Trophoblast cell (in vitro differentiated cells and primary cell): ENCODE measurements around the gene IFT27.

ENCODE experiments used
- DNase-seq, 2 donors: peaks; one replicate each; pipeline ENCODE4 v3.0.0-alpha.2; 2016
- H2AFZ ChIP-seq: 2 replicates; pipeline ENCODE4 v1.6.1; 2013; ENCODE audit warnings: low read length, moderate library complexity, mild to moderate bottlenecking; ENCODE audit not compliant: insufficient read depth, poor library complexity
- H2AK5ac ChIP-seq: 2 replicates; pipeline ENCODE4 v1.6.1; 2013; ENCODE audit warnings: mild to moderate bottlenecking, low read length
- H2BK120ac ChIP-seq: 2 replicates; pipeline ENCODE4 v1.6.1; 2013; ENCODE audit warnings: low read length, mild to moderate bottlenecking, moderate library complexity; ENCODE audit not compliant: insufficient read depth, poor library complexity
- H2BK12ac ChIP-seq: 2 replicates; pipeline ENCODE4 v1.6.1; 2013; ENCODE audit warnings: mild to moderate bottlenecking, low read length, moderate library complexity
- H2BK5ac ChIP-seq: 2 replicates; pipeline ENCODE4 v1.6.1; 2013; ENCODE audit warnings: low read length, low read depth, moderate library complexity, mild to moderate bottlenecking; ENCODE audit not compliant: poor library complexity
- H3K14ac ChIP-seq: 2 replicates; pipeline ENCODE4 v1.6.1; 2013; ENCODE audit warnings: mild to moderate bottlenecking, low read length
- H3K18ac ChIP-seq: 2 replicates; pipeline ENCODE4 v1.6.1; 2013; ENCODE audit warnings: mild to moderate bottlenecking, low read length
- H3K23ac ChIP-seq: 2 replicates; pipeline ENCODE4 v1.6.1; 2013; ENCODE audit warnings: low read length
- H3K27ac ChIP-seq: 2 replicates; pipeline ENCODE4 v1.5.1; 2013; ENCODE audit warnings: low read depth, mild to moderate bottlenecking, inconsistent platforms, low read length, moderate library complexity
- H3K27me3 ChIP-seq: 2 replicates; pipeline ENCODE4 v1.6.1; 2013; ENCODE audit warnings: inconsistent platforms, mild to moderate bottlenecking, low read length, moderate library complexity; ENCODE audit not compliant: insufficient read depth
- H3K36me3 ChIP-seq, 2 experiments: 1 replicate in 1 of 2; 2 replicates in 1 of 2; pipeline ENCODE4 v1.6.1; 2013; ENCODE audit warnings: low read length in 2 of 2, mild to moderate bottlenecking in 2 of 2, moderate library complexity in 1 of 2; ENCODE audit not compliant: insufficient read depth in 2 of 2, control insufficient read depth in 1 of 2
- H3K4ac ChIP-seq: 2 replicates; pipeline ENCODE4 v1.6.1; 2013; ENCODE audit warnings: low read depth, mild to moderate bottlenecking, low read length, moderate library complexity
- H3K4me1 ChIP-seq, 2 experiments: 1 replicate in 1 of 2; 2 replicates in 1 of 2; pipeline ENCODE4 v1.6.1; 2013; ENCODE audit warnings: low read length in 2 of 2, mild to moderate bottlenecking in 2 of 2, moderate library complexity in 1 of 2; ENCODE audit not compliant: insufficient read depth in 2 of 2, control insufficient read depth in 1 of 2
- H3K4me2 ChIP-seq: 2 replicates; pipeline ENCODE4 v1.6.1; 2013; ENCODE audit warnings: inconsistent platforms, mild to moderate bottlenecking, low read length, moderate library complexity
- H3K4me3 ChIP-seq: 2 replicates; pipeline ENCODE4 v1.5.1; 2013; ENCODE audit warnings: mild to moderate bottlenecking, low read depth, low read length, inconsistent platforms
- H3K79me1 ChIP-seq: one replicate; pipeline ENCODE4 v1.6.1; 2013; ENCODE audit warnings: low read length
- H3K79me2 ChIP-seq: 2 replicates; pipeline ENCODE4 v1.6.1; 2013; ENCODE audit warnings: low read length, mild to moderate bottlenecking; ENCODE audit not compliant: control insufficient read depth, insufficient read depth, poor library complexity
- H3K9ac ChIP-seq: 2 replicates; pipeline ENCODE4 v1.6.1; 2013; ENCODE audit warnings: mild to moderate bottlenecking, low read length
- H3K9me3 ChIP-seq: 2 replicates; pipeline ENCODE4 v1.6.1; 2013; ENCODE audit warnings: low read depth, mild to moderate bottlenecking, control low read depth, inconsistent platforms, low read length; ENCODE audit not compliant: insufficient read depth
- H4K12ac ChIP-seq: 2 replicates; pipeline ENCODE4 v1.6.1; 2013; ENCODE audit warnings: low read depth, mild to moderate bottlenecking, low read length, moderate library complexity
- H4K8ac ChIP-seq: 2 replicates; pipeline ENCODE4 v1.6.1; 2013; ENCODE audit warnings: low read depth, mild to moderate bottlenecking, low read length, moderate library complexity
- H4K91ac ChIP-seq: one replicate; pipeline ENCODE4 v1.6.1; 2013; ENCODE audit warnings: low read depth, mild to moderate bottlenecking, low read length, moderate library complexity
- WGBS: extraction: QIAGEN DNeasy Blood & Tissue Kit; methylation state at CpG from one replicate; pipeline ENCODE4 v1.1.7; 2013; ENCODE audit warnings: missing lambda C conversion rate; ENCODE audit not compliant: insufficient read length, insufficient coverage; ENCODE audit errors: extremely low coverage; 5-methylcytosine and 5-hydroxymethylcytosine counted together

Gene IFT27

GRCh38 chr22:36767035-36767775 lies 8.7 kb downstream of the IFT27 start:
- Histone ChIP-seq H2AK5ac (no peak overlapping the region), H3K23ac (no peak overlapping the region), H3K9me3 (peaks cover 2% of the 10 kb centered on the region), H2BK5ac (no peak overlapping the region), H3K9ac (no peak overlapping the region), H3K14ac (no peak overlapping the region), H3K4me2 (no peak overlapping the region), H3K79me1 (no peaks in the 10 kb centered on the region), H2AFZ (no peak overlapping the region), H3K79me2 (no peaks in the 10 kb centered on the region), H3K27ac (no peak overlapping the region), H3K4me3 (no peak overlapping the region), H4K91ac (no peak overlapping the region), H3K4me1 (no peaks in the 10 kb centered on the region), H3K36me3 (peaks cover 16 to 32% of the 10 kb centered on the region in 2 experiments), H2BK12ac (no peak overlapping the region), H4K8ac (no peak overlapping the region), H3K18ac (no peak overlapping the region), H4K12ac (no peak overlapping the region), H3K27me3 (no peaks in the 10 kb centered on the region), H2BK120ac (no peak overlapping the region), H3K4ac (no peak overlapping the region)
- DNase-seq, result no peak
- no CpG with 5 or more reads among the region's 10 CpGs for WGBS

GRCh38 chr22:36765943-36766450 lies 9.9 kb downstream of the IFT27 start:
- Histone ChIP-seq H2BK5ac (no peak overlapping the region), H3K18ac (no peak overlapping the region), H4K8ac (no peak overlapping the region), H3K4me1 (no peaks in the 10 kb centered on the region), H3K79me1 (no peaks in the 10 kb centered on the region), H3K27me3 (no peaks in the 10 kb centered on the region), H3K79me2 (no peaks in the 10 kb centered on the region), H3K9me3 (peaks cover 2% of the 10 kb centered on the region), H2BK120ac (no peak overlapping the region), H3K4me2 (no peak overlapping the region), H3K14ac (no peak overlapping the region), H3K4ac (no peak overlapping the region), H3K27ac (no peak overlapping the region), H2AFZ (no peak overlapping the region), H3K23ac (no peak overlapping the region), H3K9ac (no peak overlapping the region), H4K12ac (no peak overlapping the region), H4K91ac (no peak overlapping the region), H2BK12ac (no peak overlapping the region), H2AK5ac (no peak overlapping the region), H3K4me3 (no peak overlapping the region), H3K36me3 (peaks cover 18 to 32% of the 10 kb centered on the region in 2 experiments)
- no CpG with 5 or more reads among the region's 11 CpGs for WGBS
- no peak for DNase-seq

GRCh38 chr22:36765131-36765942 lies 10.6 kb downstream of the IFT27 start:
- Histone ChIP-seq H4K8ac (no peak overlapping the region), H4K12ac (no peak overlapping the region), H3K18ac (no peak overlapping the region), H3K4ac (no peak overlapping the region), H2AFZ (no peak overlapping the region), H3K27me3 (no peaks in the 10 kb centered on the region), H3K9ac (no peak overlapping the region), H3K4me3 (no peak overlapping the region), H3K4me2 (no peak overlapping the region), H2BK12ac (no peak overlapping the region), H3K14ac (no peak overlapping the region), H3K9me3 (peaks cover 2% of the 10 kb centered on the region), H3K4me1 (no peaks in the 10 kb centered on the region), H4K91ac (no peak overlapping the region), H2BK5ac (no peak overlapping the region), H3K79me2 (no peaks in the 10 kb centered on the region), H3K27ac (no peak overlapping the region), H2BK120ac (no peak overlapping the region), H3K23ac (no peak overlapping the region), H3K36me3 (peaks cover 18 to 32% of the 10 kb centered on the region in 2 experiments), H3K79me1 (no peaks in the 10 kb centered on the region), H2AK5ac (no peak overlapping the region)
- no CpG with 5 or more reads among the region's 17 CpGs for WGBS
- DNase-seq, result no peak

GRCh38 chr22:36764641-36765040 lies 11.3 kb downstream of the IFT27 start:
- Histone ChIP-seq H3K4ac (no peak overlapping the region), H3K79me1 (no peaks in the 10 kb centered on the region), H3K79me2 (no peaks in the 10 kb centered on the region), H2AK5ac (no peak overlapping the region), H2AFZ (no peak overlapping the region), H3K36me3 (peaks cover 18 to 32% of the 10 kb centered on the region in 2 experiments), H2BK120ac (no peak overlapping the region), H3K27me3 (no peaks in the 10 kb centered on the region), H4K12ac (no peak overlapping the region), H3K4me1 (no peaks in the 10 kb centered on the region), H4K8ac (no peak overlapping the region), H3K4me2 (no peak overlapping the region), H3K4me3 (no peak overlapping the region), H3K27ac (no peak overlapping the region), H3K23ac (no peak overlapping the region), H2BK5ac (no peak overlapping the region), H3K14ac (no peak overlapping the region), H3K9me3 (peaks cover 2% of the 10 kb centered on the region), H3K18ac (no peak overlapping the region), H3K9ac (no peak overlapping the region), H2BK12ac (no peak overlapping the region), H4K91ac (no peak overlapping the region)
- WGBS, result no CpG with 5 or more reads among the region's 6 CpGs
- no peak for DNase-seq
